SH-SY5Y (cell line): ENCODE data around the gene VPS8.

Experiments
- GATA2 ChIP-seq: IDR thresholded peaks from 2 replicates; pipeline ENCODE4 v1.6.1; 2011; ENCODE audit warnings: mild to moderate bottlenecking, low read depth, low read length
- GATA3 ChIP-seq: IDR thresholded peaks from 2 replicates; pipeline ENCODE4 v1.6.1; 2011; ENCODE audit warnings: low read depth, mild to moderate bottlenecking, low read length, moderate library complexity

GRCh38 chr3:185082149-185082548 lies 270.2 kb downstream of the VPS8 start:
- TF ChIP-seq GATA2 (no peak), GATA3 (no peak)
